H9 (cell line): ENCODE results near the gene CD151. TPM values are rescaled to one million over a fixed set of nuclear protein-coding genes. Genes with fewer than 3 reads are reported as not detected.

Source experiments
- DNase-seq: peaks from one replicate; pipeline ENCODE4 v3.0.0-alpha.2; 2017
- H2AFZ ChIP-seq: one replicate; pipeline ENCODE4 v1.6.1; 2013; ENCODE audit warnings: mild to moderate bottlenecking, low read length, control low read depth, moderate library complexity
- H2AK5ac ChIP-seq: 2 replicates; pipeline ENCODE4 v1.6.1; 2013; ENCODE audit warnings: low read length, control low read depth, mixed read lengths; ENCODE audit not compliant: insufficient read length
- H2BK120ac ChIP-seq: one replicate; pipeline ENCODE4 v1.6.1; 2013; ENCODE audit warnings: low read depth, mild to moderate bottlenecking, low read length, control low read depth, inconsistent platforms; ENCODE audit not compliant: poor library complexity, severe bottlenecking
- H2BK12ac ChIP-seq: 2 replicates; pipeline ENCODE4 v1.6.1; 2013; ENCODE audit warnings: low read length, control low read depth, mixed read lengths, low read depth; ENCODE audit not compliant: insufficient read length
- H2BK15ac ChIP-seq: 2 replicates; pipeline ENCODE4 v1.6.1; 2013; ENCODE audit warnings: low read depth, low read length, control low read depth
- H2BK20ac ChIP-seq: one replicate; pipeline ENCODE4 v1.6.1; 2013; ENCODE audit warnings: low read depth, mild to moderate bottlenecking, low read length, control low read depth, inconsistent platforms; ENCODE audit not compliant: poor library complexity, severe bottlenecking
- H2BK5ac ChIP-seq: 2 replicates; pipeline ENCODE4 v1.6.1; 2013; ENCODE audit warnings: low read length, control low read depth, mixed read lengths; ENCODE audit not compliant: insufficient read length
- H3K14ac ChIP-seq: 2 replicates; pipeline ENCODE4 v1.6.1; 2013; ENCODE audit warnings: low read length, control low read depth; ENCODE audit not compliant: insufficient read depth
- H3K18ac ChIP-seq: 2 replicates; pipeline ENCODE4 v1.6.1; 2013; ENCODE audit warnings: low read depth, mild to moderate bottlenecking, mixed read lengths, low read length, control low read depth; ENCODE audit not compliant: insufficient read length
- H3K23ac ChIP-seq: 2 replicates; pipeline ENCODE4 v1.6.1; 2013; ENCODE audit warnings: low read length, control low read depth, mixed read lengths, low read depth; ENCODE audit not compliant: insufficient read length
- H3K23me2 ChIP-seq: 2 replicates; pipeline ENCODE4 v1.6.1; 2013; ENCODE audit warnings: low read depth, mild to moderate bottlenecking, mixed read lengths, low read length, control low read depth; ENCODE audit not compliant: insufficient read length, poor library complexity, severe bottlenecking
- H3K27ac ChIP-seq: 2 replicates; pipeline ENCODE4 v1.5.1; 2013; ENCODE audit warnings: low read length, control low read depth, mixed read lengths, low read depth; ENCODE audit not compliant: insufficient read length
- H3K27me3 ChIP-seq: 2 replicates; pipeline ENCODE4 v1.6.1; 2013; ENCODE audit warnings: low read length, control low read depth, inconsistent platforms; ENCODE audit not compliant: insufficient read depth
- H3K4ac ChIP-seq: 2 replicates; pipeline ENCODE4 v1.6.1; 2013; ENCODE audit warnings: low read depth, mild to moderate bottlenecking, control low read depth, inconsistent platforms, low read length, moderate library complexity
- H3K4me1 ChIP-seq: 2 replicates; pipeline ENCODE4 v1.6.1; 2013; ENCODE audit warnings: low read length, control low read depth, inconsistent platforms; ENCODE audit not compliant: insufficient read depth
- H3K4me2 ChIP-seq: 2 replicates; pipeline ENCODE4 v1.6.1; 2013; ENCODE audit warnings: low read length, control low read depth, mixed read lengths; ENCODE audit not compliant: insufficient read length, insufficient read depth
- H3K56ac ChIP-seq: 2 replicates; pipeline ENCODE4 v1.6.1; 2013; ENCODE audit warnings: low read depth, mild to moderate bottlenecking, mixed read lengths, low read length, control low read depth; ENCODE audit not compliant: insufficient read length
- H3K79me1 ChIP-seq: 2 replicates; pipeline ENCODE4 v1.6.1; 2013; ENCODE audit warnings: low read depth, mild to moderate bottlenecking, moderate library complexity, low read length, control low read depth, inconsistent platforms; ENCODE audit not compliant: insufficient read depth, poor library complexity, severe bottlenecking
- H3K79me2 ChIP-seq: 2 replicates; pipeline ENCODE4 v1.6.1; 2013; ENCODE audit warnings: low read length, control low read depth, inconsistent platforms; ENCODE audit not compliant: insufficient read depth
- H3K9ac ChIP-seq: 2 replicates; pipeline ENCODE4 v1.6.1; 2013; ENCODE audit warnings: low read length, control low read depth, mixed read lengths; ENCODE audit not compliant: insufficient read length; ENCODE audit errors: extremely low read depth
- H3K9me3 ChIP-seq: one replicate; pipeline ENCODE4 v1.6.1; 2013; ENCODE audit warnings: low read depth, low read length, inconsistent platforms; ENCODE audit not compliant: control insufficient read depth
- H3T11ph ChIP-seq: one replicate; pipeline ENCODE4 v1.6.1; 2013; ENCODE audit warnings: mild to moderate bottlenecking, low read length, control low read depth, inconsistent platforms
- H4K20me1 ChIP-seq: one replicate; pipeline ENCODE4 v1.6.1; 2013; ENCODE audit not compliant: control insufficient read depth, insufficient read length, insufficient read depth
- H4K5ac ChIP-seq: 2 replicates; pipeline ENCODE4 v1.6.1; 2013; ENCODE audit warnings: low read depth, mild to moderate bottlenecking, mixed read lengths, low read length, control low read depth; ENCODE audit not compliant: insufficient read length
- H4K8ac ChIP-seq: replicated peaks from 2 replicates; pipeline ENCODE4 v1.6.1; 2013; ENCODE audit warnings: low read length, control low read depth, mixed read lengths, low read depth; ENCODE audit not compliant: insufficient read length
- H4K91ac ChIP-seq: 2 replicates; pipeline ENCODE4 v1.6.1; 2013; ENCODE audit warnings: low read depth, mild to moderate bottlenecking, moderate library complexity, mixed read lengths, low read length, control low read depth; ENCODE audit not compliant: insufficient read length
- H3K27ac Mint-ChIP-seq, 3 experiments: 2 replicates in 2 of 3; 3 replicates in 1 of 3; pipeline ENCODE4 v1.8.0; 2020 to 2021; ENCODE audit warnings: mixed read lengths in 3 of 3, mild to moderate bottlenecking in 1 of 3, moderate library complexity in 1 of 3
- H3K27me3 Mint-ChIP-seq: 2 replicates; pipeline ENCODE4 v1.8.0; 2021; ENCODE audit warnings: low read depth, mild to moderate bottlenecking, moderate library complexity, mixed read lengths
- H3K36me3 Mint-ChIP-seq, 3 experiments: 2 replicates in 2 of 3; 3 replicates in 1 of 3; pipeline ENCODE4 v1.8.0; 2020 to 2021; ENCODE audit warnings: low read depth in 3 of 3, mixed read lengths in 3 of 3; ENCODE audit not compliant: insufficient read depth in 1 of 3
- H3K4me1 Mint-ChIP-seq, 2 experiments: 2 replicates each; pipeline ENCODE4 v1.8.0; 2020; ENCODE audit warnings: mixed read lengths in 2 of 2
- H3K4me3 Mint-ChIP-seq, 2 experiments: 2 replicates in 1 of 2; 3 replicates in 1 of 2; pipeline ENCODE4 v1.8.0; 2020 to 2021; ENCODE audit warnings: mild to moderate bottlenecking in 2 of 2, mixed read lengths in 2 of 2, moderate library complexity in 1 of 2
- H3K9me3 Mint-ChIP-seq, 2 experiments: 2 replicates in 1 of 2; 3 replicates in 1 of 2; pipeline ENCODE4 v1.8.0; 2020; ENCODE audit warnings: mild to moderate bottlenecking in 2 of 2, mixed read lengths in 2 of 2, moderate library complexity in 1 of 2
- CTCF ChIP-seq: fragments of 200-600 bp; sonication (generic); conservative IDR thresholded peaks from 3 replicates; pipeline ENCODE4 v1.8.0; 2021; ENCODE audit warnings: antibody characterized with exemption, mild to moderate bottlenecking
- WGBS: extraction: QIAGEN DNeasy Blood & Tissue Kit; methylation state at CpG from one replicate; pipeline ENCODE4 v1.1.7; 2013; ENCODE audit warnings: missing lambda C conversion rate, low lambda C conversion rate, mixed read lengths; ENCODE audit not compliant: insufficient read length; ENCODE audit errors: extremely low coverage; 5-methylcytosine and 5-hydroxymethylcytosine counted together
- total RNA-seq: library from RNA; stranded (reverse); gene quantifications from 2 replicates; pipeline ENCODE4 v1.2.1, GENCODE V29; 2021

CD151 gene
- total RNA-seq, 1 experiment from 2014 or later: 138 TPM

GRCh38 chr11:858762-859339 is 26.1 kb downstream of the CD151 start:
- Histone ChIP-seq H3K23me2 (no peaks in the 10 kb centered on the region), H2BK120ac (no peak overlapping the region), H3K4me2 (no peak overlapping the region), H3K79me1 (no peaks in the 10 kb centered on the region), H3K18ac (no peak overlapping the region), H4K20me1 (no peaks in the 10 kb centered on the region), H3K9ac (no peak overlapping the region), H2BK5ac (no peak overlapping the region), H2BK15ac (no peak overlapping the region), H4K8ac (no peak overlapping the region), H3K4me1 (no peaks in the 10 kb centered on the region; the same call in 1 of the 2 replicates), H2AK5ac (no peak overlapping the region), H3K9me3 (no peaks in the 10 kb centered on the region), H2BK20ac (no peak overlapping the region), H2BK12ac (no peak overlapping the region), H3K4ac (no peak overlapping the region), H3K27ac (no peak overlapping the region), H4K5ac (no peak overlapping the region), H3T11ph (no peak overlapping the region), H3K79me2 (no peaks in the 10 kb centered on the region), H3K56ac (no peak overlapping the region), H3K27me3 (no peaks in the 10 kb centered on the region), H2AFZ (no peak overlapping the region), H4K91ac (no peak overlapping the region), H3K23ac (no peak overlapping the region), H3K14ac (no peak overlapping the region)
- H3K27me3 Mint-ChIP-seq: peaks cover 21% of the 10 kb centered on the region
- TF ChIP-seq CTCF: no peak
- no peak overlapping the region; a peak in 1 of 7 replicates for H3K27ac Mint-ChIP-seq
- no peaks in the 10 kb centered on the region for H3K9me3 Mint-ChIP-seq
- WGBS: no CpG with 5 or more reads among the region's 37 CpGs
- H3K4me1 Mint-ChIP-seq: peaks cover 22 to 70% of the 10 kb centered on the region in 2 experiments
- no peak overlapping the region for H3K4me3 Mint-ChIP-seq
- DNase-seq: no peak
- peaks cover 0 to 13% (median 0%) of the 10 kb centered on the region in 3 experiments; a peak in 3 of 7 replicates for H3K36me3 Mint-ChIP-seq
